HG02840 (cell line): ENCODE measurements around the gene ZNF584.

Experiments used
- ATAC-seq: cut with Tn5 transposase; IDR thresholded peaks from one replicate; pipeline ENCODE4 v1.9.1; 2021; ENCODE audit warnings: mild to moderate bottlenecking, moderate library complexity, moderate number of reproducible peaks; ENCODE audit not compliant: unreplicated experiment, low FRiP score

Gene ZNF584

GRCh38 chr19:58385313-58385890, 23.0 kb upstream of the ZNF584 start:
- no peak for ATAC-seq

- ATAC-seq, result peak; percentile 6
These were observed 22.4 kb upstream of the ZNF584 start for GRCh38 chr19:58385891-58386575.

GRCh38 chr19:58386576-58387337, 21.7 kb upstream of the ZNF584 start, which contains the start of gene RPS5:
Gene RPS5, plus strand, starts transcription at chr19:58387269. Its CDS starts 869 bp downstream, at chr19:58388138.
- peak; percentile 86 for ATAC-seq

DNA sequence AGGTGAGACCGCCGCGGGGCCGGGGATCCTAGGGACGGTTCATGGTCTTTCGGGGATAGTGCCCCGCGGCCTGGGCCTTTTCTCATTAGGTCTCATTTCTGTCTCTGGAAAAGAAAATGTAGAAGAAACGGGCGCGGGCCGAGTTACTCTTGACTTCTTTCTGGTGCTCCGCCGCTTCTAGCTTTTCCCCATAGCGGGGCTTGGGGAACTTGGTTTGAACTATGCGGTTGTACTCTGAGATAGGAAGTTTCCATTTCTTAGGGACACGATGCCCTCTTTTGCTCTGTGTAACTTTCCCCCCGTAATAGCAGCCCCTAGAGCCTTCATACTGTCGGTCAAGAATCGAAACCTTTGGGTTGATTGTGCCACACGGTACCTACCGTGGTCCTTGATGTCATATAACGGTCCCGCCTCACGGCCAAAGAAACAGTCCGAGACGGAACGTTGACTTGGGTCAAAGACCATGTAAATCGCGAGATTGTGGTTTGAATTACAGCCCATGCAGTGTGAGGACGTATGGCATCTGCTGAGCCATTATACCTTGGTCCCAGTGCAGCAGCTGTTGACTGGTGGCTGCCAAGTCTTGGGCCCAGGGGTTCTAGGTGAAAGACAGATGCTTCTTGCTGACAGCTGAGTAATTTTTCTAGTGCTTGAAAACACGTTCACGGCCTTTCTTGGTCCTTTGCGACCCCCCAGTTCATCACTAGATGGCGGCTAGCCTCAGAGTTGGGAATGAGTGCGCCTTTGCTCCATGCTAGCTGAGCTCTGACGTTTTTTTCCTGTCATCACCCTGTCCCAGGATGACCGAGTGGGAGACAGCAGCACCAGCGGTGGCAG, 20.9 kb upstream of the ZNF584 start:
- no peak for ATAC-seq

GRCh38 chr19:58388175-58388526, 20.3 kb upstream of the ZNF584 start:
- ATAC-seq, result no peak

DNA sequence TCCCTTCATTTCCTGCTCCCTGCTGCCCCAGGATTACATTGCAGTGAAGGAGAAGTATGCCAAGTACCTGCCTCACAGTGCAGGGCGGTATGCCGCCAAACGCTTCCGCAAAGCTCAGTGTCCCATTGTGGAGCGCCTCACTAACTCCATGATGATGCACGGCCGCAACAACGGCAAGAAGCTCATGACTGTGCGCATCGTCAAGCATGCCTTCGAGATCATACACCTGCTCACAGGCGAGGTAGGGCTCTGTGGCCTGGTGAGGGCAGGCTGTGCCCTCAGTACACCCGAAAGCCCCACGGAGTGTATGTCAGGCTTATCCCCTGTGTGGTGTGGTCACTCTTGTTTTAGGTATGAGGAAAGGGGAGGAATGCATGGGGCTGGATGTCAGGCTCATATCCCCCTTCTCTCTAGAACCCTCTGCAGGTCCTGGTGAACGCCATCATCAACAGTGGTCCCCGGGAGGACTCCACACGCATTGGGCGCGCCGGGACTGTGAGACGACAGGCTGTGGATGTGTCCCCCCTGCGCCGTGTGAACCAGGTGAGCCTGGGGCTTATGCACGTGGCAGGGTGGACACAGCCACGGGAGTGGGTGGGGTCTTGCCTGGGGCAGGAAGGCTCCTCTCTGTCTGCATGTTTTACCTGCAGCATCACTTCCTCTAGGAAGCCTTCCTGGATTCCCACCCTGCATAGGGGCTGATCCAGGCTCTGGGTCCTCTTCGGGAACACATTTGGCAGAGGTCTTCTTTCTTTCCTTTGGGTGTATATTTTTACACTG, 15.3 kb upstream of the ZNF584 start:
- ATAC-seq, result no peak

- ATAC-seq, result no peak
These were observed 14.8 kb upstream of the ZNF584 start for GRCh38 chr19:58393725-58394033.

- no peak for ATAC-seq
These were observed 13.6 kb upstream of the ZNF584 start for GRCh38 chr19:58394821-58395219.

- no peak for ATAC-seq
These were observed 13.1 kb upstream of the ZNF584 start, which contains the start of gene RNF225 for GRCh38 chr19:58395220-58395978. Gene RNF225, plus strand, starts transcription at chr19:58395656. Its CDS starts 434 bp downstream, at chr19:58396090.

GRCh38 chr19:58395979-58396627, 12.3 kb upstream of the ZNF584 start:
- ATAC-seq, result no peak

DNA sequence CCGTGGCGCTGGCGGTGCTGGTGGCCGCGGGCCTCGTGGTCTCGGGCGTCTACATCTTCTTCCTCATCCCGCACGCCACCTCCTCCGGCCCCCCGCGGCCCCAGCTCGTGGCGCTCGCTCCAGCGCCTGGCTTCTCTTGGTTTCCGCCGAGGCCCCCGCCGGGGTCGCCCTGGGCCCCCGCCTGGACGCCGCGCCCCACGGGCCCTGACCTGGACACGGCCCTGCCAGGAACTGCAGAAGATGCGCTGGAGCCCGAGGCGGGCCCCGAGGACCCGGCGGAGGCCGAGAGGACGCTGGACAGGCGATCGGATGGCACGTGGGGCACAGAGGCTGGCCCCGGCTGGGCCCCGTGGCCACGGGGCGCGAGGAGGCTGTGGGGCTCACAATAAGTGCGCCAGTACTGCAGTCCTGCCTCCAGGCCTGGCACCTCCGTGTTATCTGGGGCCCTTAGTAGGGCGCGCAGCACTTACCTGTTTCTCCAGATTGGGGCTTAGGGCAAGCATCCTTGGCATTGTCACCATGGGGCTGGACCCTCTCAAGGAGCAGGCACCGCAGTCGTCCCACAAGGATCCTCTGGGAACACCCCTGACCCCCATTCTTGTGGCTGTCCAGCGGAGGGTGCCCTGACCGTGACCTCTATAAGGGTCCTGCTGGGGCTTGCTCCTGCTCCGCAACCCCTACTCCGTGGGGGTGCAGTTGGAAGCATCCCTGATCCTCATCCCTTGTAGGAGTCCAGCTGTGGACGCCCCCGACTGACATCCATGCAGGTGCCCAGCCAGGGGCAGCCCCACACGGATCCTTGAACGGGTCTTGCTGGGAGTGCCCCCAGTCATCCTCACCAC, 11.5 kb upstream of the ZNF584 start:
- ATAC-seq, result no peak

GRCh38 chr19:58397533-58398037, 10.9 kb upstream of the ZNF584 start:
- ATAC-seq, result no peak

- no peak for ATAC-seq
These were observed 10.4 kb upstream of the ZNF584 start for GRCh38 chr19:58398087-58398486.

GRCh38 chr19:58398545-58398944, 9.9 kb upstream of the ZNF584 start:
- ATAC-seq, result no peak

- no peak for ATAC-seq
These were observed 8.5 kb upstream of the ZNF584 start for GRCh38 chr19:58399903-58400302.

- no peak for ATAC-seq
These were observed 8.0 kb upstream of the ZNF584 start for GRCh38 chr19:58400316-58400915.
